ENCODE measurements around the gene LSM11.
"Not testable (repeated sequence)": the region's sequence is repeated elsewhere in the genome, so short reads cannot be mapped to it uniquely, and the experiment has no call there.

The LSM11 gene

GRCh38 chr5:157743163-157744050, at the start of gene LSM11:
LSM11 (plus strand) TSS chr5:157743712; CDS start chr5:157743751, 39 bp downstream.
- no peak for TF ChIP-seq CSDC2 (CRISPR knock-in tag; IDR thresholded peaks at IDR 0.05)
- TF ChIP-seq BACH2 (CRISPR knock-in tag; IDR thresholded peaks at IDR 0.05; ENCODE audit: borderline replicate concordance): no peak
- TF ChIP-seq ZFP3 (CRISPR knock-in tag; IDR thresholded peaks at IDR 0.05): no peak
- no peak for TF ChIP-seq ESRRG (CRISPR knock-in tag; IDR thresholded peaks at IDR 0.05)
- no peak for TF ChIP-seq ZNF565 (CRISPR knock-in tag; conservative IDR thresholded peaks at IDR 0.05; ENCODE audit: low read depth)
- TF ChIP-seq PATZ1 (CRISPR knock-in tag; IDR thresholded peaks at IDR 0.05; ENCODE audit: borderline replicate concordance): no peak
- TF ChIP-seq ZNF70 (CRISPR knock-in tag; IDR thresholded peaks at IDR 0.05): no peak
- TF ChIP-seq ZFP30 (CRISPR knock-in tag; IDR thresholded peaks at IDR 0.05): no peak
- no peak for TF ChIP-seq TOX (CRISPR knock-in tag; IDR thresholded peaks at IDR 0.05; ENCODE audit: borderline replicate concordance)
- no peak for TF ChIP-seq GLIS3 (CRISPR knock-in tag; IDR thresholded peaks at IDR 0.05)
- no peak for TF ChIP-seq OSR1 (CRISPR knock-in tag; IDR thresholded peaks at IDR 0.05)
- TF ChIP-seq ZNF8 (CRISPR knock-in tag; IDR thresholded peaks at IDR 0.05): no peak
- no peak for TF ChIP-seq TSHZ2 (CRISPR knock-in tag; IDR thresholded peaks at IDR 0.05)
- no peak for TF ChIP-seq ISL1 (CRISPR knock-in tag; IDR thresholded peaks at IDR 0.05)
- TF ChIP-seq SNAI2 (CRISPR knock-in tag; IDR thresholded peaks at IDR 0.05): no peak
- TF ChIP-seq PPARA (CRISPR knock-in tag; IDR thresholded peaks at IDR 0.05; ENCODE audit: borderline replicate concordance): no peak
- TF ChIP-seq CSRNP3 (CRISPR knock-in tag; IDR thresholded peaks at IDR 0.05): no peak
- no peak for TF ChIP-seq POU6F1 (CRISPR knock-in tag; IDR thresholded peaks at IDR 0.05; ENCODE audit: borderline replicate concordance, low read depth)
- ATAC-seq: peak; percentile 93

- ATAC-seq: not testable (repeated sequence)
These were observed 49.7 kb upstream of the LSM11 start for GRCh38 chr5:157693816-157694215.

GRCh38 chr5:157696154-157696553, 47.4 kb upstream of the LSM11 start:
- ATAC-seq: not testable (repeated sequence)

- not testable (repeated sequence) for ATAC-seq
These were observed 44.8 kb upstream of the LSM11 start for GRCh38 chr5:157698674-157699073.

- no peak for TF ChIP-seq POU6F1 (CRISPR knock-in tag; IDR thresholded peaks at IDR 0.05; ENCODE audit: borderline replicate concordance, low read depth)
- no peak for TF ChIP-seq ZC3H10 (CRISPR knock-in tag; IDR thresholded peaks at IDR 0.05)
- no peak for TF ChIP-seq CREB5 (CRISPR knock-in tag; IDR thresholded peaks at IDR 0.05; ENCODE audit: low read depth)
- TF ChIP-seq BACH2 (CRISPR knock-in tag; IDR thresholded peaks at IDR 0.05; ENCODE audit: borderline replicate concordance): no peak
- no peak for TF ChIP-seq ZNF70 (CRISPR knock-in tag; IDR thresholded peaks at IDR 0.05)
- TF ChIP-seq PATZ1 (CRISPR knock-in tag; IDR thresholded peaks at IDR 0.05; ENCODE audit: borderline replicate concordance): no peak
- TF ChIP-seq ZNF8 (CRISPR knock-in tag; IDR thresholded peaks at IDR 0.05): no peak
- TF ChIP-seq ZFP3 (CRISPR knock-in tag; IDR thresholded peaks at IDR 0.05): no peak
- TF ChIP-seq ARNTL (CRISPR knock-in tag; IDR thresholded peaks at IDR 0.05; ENCODE audit: borderline replicate concordance, low read depth): no peak
- ATAC-seq: no peak
These were observed 39.8 kb upstream of the LSM11 start for GRCh38 chr5:157703736-157704135.

All from SK-N-SH treated with all-trans-retinoic acid at 6 μM for 48 hours (cell line).